Measurements from ENCODE around the gene LYL1. TPM values are rescaled to one million over a fixed set of nuclear protein-coding genes. Genes with fewer than 3 reads are reported as not detected.

LYL1 gene
- total and polyA plus RNA-seq, 9 of the 15 experiments (the other 6 are each of a cell fraction or from before 2014, with no cell fraction given): 1.3 to 266 (median 34.0) TPM

- no peak overlapping the region for H2AFZ ChIP-seq (ENCODE audit: low read depth, low read length)
- H3K9ac ChIP-seq (ENCODE audit: insufficient read depth in 1 of 2, low read depth in 2 of 2, low read length in 2 of 2): peak overlapping the region; percentile 39 to 70; a peak in 3 of 4 replicates
- WGBS (ENCODE audit: insufficient coverage, low coverage, missing lambda C conversion rate): 89% methylated on average over 32 of the region's 32 CpGs
- BruUV-seq (replicated peaks): no TSS peak
- DNase-seq (ENCODE audit: extremely low read depth in 1 of 4, low spot score in 3 of 4) (no peak), FAIRE-seq (no peak), ATAC-seq (no peak; the same call in 2 of the 3 replicates)
- TF ChIP-seq YY1 (IDR thresholded peaks at IDR 0.05; ENCODE audit: borderline replicate concordance in 1 of 3, control insufficient read depth in 1 of 3, extremely low read depth in 1 of 3, insufficient read depth in 3 of 3, insufficient read length in 1 of 3, insufficient replicate concordance in 2 of 3, low read depth in 1 of 3, low read length in 2 of 3) (peak; percentile 74 to 92 (median 82)), KDM4B (IDR thresholded peaks at IDR 0.05; ENCODE audit: borderline replicate concordance in 2 of 2, low read depth in 1 of 2) (0 out of 4 replicates have a peak, but pooled peaks of 1 of the 2 experiments have one; percentile 5), ZBTB33 (CRISPR knock-in tag; IDR thresholded peaks at IDR 0.05) (peak; percentile 98), SAP30 (IDR thresholded peaks at IDR 0.05; ENCODE audit: borderline replicate concordance, insufficient read depth, low read depth, low read length, poor library complexity, severe bottlenecking) (peak; percentile 3), TEAD4 (IDR thresholded peaks at IDR 0.05; ENCODE audit: low read length) (peak; percentile 24; the same call in 1 of the 2 replicates), TEAD4 (CRISPR knock-in tag; IDR thresholded peaks at IDR 0.05; ENCODE audit: borderline replicate concordance) (no peak), KAT8 (IDR thresholded peaks at IDR 0.05; ENCODE audit: low read depth) (peak; percentile 83), ZNF644 (tag; IDR thresholded peaks at IDR 0.05; ENCODE audit: low read depth) (no peak), LARP7 (IDR thresholded peaks at IDR 0.05) (no peak)
- no peaks in the 10 kb centered on the region for H3K27me3 ChIP-seq (ENCODE audit: control insufficient read depth in 2 of 2, insufficient read depth in 2 of 2, low read length in 2 of 2)
- peaks cover 5% of the 10 kb centered on the region for H3K9me1 ChIP-seq (ENCODE audit: control insufficient read depth, insufficient read depth, low read length)
- in situ Hi-C loops (cut with MboI) (no loop called here), intact Hi-C loops (cut with micrococcal nuclease) (no loop called here)
- POLR2A ChIA-PET: interaction anchor here (0.9 to 3.4 kb wide), 9 partner anchors 9 to 71 kb away, joined by 3 to 20 read pairs (median 5); no protein-coding TSS in a partner anchor
- H3K4me1 ChIP-seq (replicated peaks in 1 of 2; ENCODE audit: control insufficient read depth in 2 of 2, insufficient read depth in 2 of 2, low read length in 2 of 2): peaks cover 38 to 80% of the 10 kb centered on the region in 2 experiments
- peaks cover 19% of the 10 kb centered on the region; the same call in 1 of the 3 replicates for H3K36me3 ChIP-seq (ENCODE audit: control insufficient read depth, insufficient read depth, low read length)
- H4K20me1 ChIP-seq (replicated peaks; ENCODE audit: control insufficient read depth, insufficient read depth, low read length): no peaks in the 10 kb centered on the region
- H3K4me2 ChIP-seq (ENCODE audit: insufficient read depth, low read length): peak overlapping the region; percentile 54
- CTCF ChIA-PET (ENCODE audit: low intra/inter-chr PET ratio): interaction anchor here (0.5 kb wide), 1 partner anchor 208 kb away, joined by 3 read pairs; no protein-coding TSS in a partner anchor
- H3K79me2 ChIP-seq (ENCODE audit: control insufficient read depth, insufficient read depth, low read length): peaks cover 23% of the 10 kb centered on the region; the same call in 2 of the 3 replicates
- H3K9me3 ChIP-seq (replicated peaks; ENCODE audit: control insufficient read depth, insufficient read depth, low read depth, low read length): no peaks in the 10 kb centered on the region
- peak overlapping the region; percentile 63; the same call in 1 of the 3 replicates for H3K27ac ChIP-seq (ENCODE audit: extremely low read depth, low read depth, low read length)
- H3K4me3 ChIP-seq: no peak overlapping the region
Observed at GRCh38 chr19:13070425-13071140, 32.1 kb downstream of the LYL1 start.

Data from K562 (cell line).